ENCODE measurements around the gene CDT1.

DNA sequence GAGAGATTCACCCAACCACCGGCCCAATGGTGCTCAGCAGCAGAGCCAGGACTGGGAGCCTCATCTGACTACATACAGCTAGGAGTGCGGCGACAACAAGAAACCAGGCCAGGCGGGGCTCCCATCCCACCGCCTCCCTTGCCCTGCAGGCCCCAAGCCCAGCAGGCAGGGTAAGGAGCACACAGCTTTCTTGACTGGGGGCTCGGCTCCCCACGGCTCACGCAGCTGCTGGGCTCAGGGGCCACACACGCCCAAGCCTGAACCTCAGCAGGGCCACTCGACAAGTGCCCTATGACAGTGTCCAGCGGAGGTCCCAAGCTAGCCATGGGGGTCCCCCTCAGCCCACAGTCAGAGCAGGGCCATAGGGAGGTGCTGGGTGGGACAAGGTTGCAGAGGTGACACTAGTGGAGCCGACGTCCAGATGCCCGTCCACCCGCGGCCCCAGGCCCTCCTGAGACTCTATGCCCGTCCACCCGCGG lies 32.3 kb upstream of the CDT1 start:
- TF ChIP-seq, protein P1, sequence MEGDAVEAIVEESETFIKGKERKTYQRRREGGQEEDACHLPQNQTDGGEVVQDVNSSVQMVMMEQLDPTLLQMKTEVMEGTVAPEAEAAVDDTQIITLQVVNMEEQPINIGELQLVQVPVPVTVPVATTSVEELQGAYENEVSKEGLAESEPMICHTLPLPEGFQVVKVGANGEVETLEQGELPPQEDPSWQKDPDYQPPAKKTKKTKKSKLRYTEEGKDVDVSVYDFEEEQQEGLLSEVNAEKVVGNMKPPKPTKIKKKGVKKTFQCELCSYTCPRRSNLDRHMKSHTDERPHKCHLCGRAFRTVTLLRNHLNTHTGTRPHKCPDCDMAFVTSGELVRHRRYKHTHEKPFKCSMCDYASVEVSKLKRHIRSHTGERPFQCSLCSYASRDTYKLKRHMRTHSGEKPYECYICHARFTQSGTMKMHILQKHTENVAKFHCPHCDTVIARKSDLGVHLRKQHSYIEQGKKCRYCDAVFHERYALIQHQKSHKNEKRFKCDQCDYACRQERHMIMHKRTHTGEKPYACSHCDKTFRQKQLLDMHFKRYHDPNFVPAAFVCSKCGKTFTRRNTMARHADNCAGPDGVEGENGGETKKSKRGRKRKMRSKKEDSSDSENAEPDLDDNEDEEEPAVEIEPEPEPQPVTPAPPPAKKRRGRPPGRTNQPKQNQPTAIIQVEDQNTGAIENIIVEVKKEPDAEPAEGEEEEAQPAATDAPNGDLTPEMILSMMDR (IDR thresholded peaks at IDR 0.05), result no peak
- no peak for TF ChIP-seq POLR2A (IDR thresholded peaks at IDR 0.05)
